BJ (cell line): ENCODE measurements around the gene ZNF718. TPM values are rescaled to one million over a fixed set of nuclear protein-coding genes. Genes with fewer than 3 reads are reported as not detected.
"Not testable (repeated sequence)": the region's sequence is repeated elsewhere in the genome, so short reads cannot be mapped to it uniquely, and the experiment has no call there.

Experiments
- CTCF ChIA-PET: fragments of 350-600 bp; formaldehyde crosslinking; extraction: SDS; loops from one replicate; lab custom pipeline; 2021; ENCODE audit warnings: antibody characterized with exemption, inconsistent platforms; lab: Yijun Ruan, JAX
- POLR2A ChIA-PET: fragments of 300-600 bp; sonication (Branson Sonifier 250); formaldehyde crosslinking; extraction: SDS; loops from one replicate; lab custom pipeline; 2021; ENCODE audit warnings: antibody characterized with exemption; lab: Charles Lee
- DNase-seq: peaks from one replicate; pipeline ENCODE4 v3.0.0-alpha.2; 2011; ENCODE audit warnings: low read depth
- H3K27me3 ChIP-seq: 2 replicates; pipeline ENCODE4 v1.6.0; 2011; ENCODE audit warnings: low read length; ENCODE audit not compliant: control insufficient read depth, insufficient read depth
- H3K36me3 ChIP-seq: 2 replicates; pipeline ENCODE4 v1.5.1; 2011; ENCODE audit warnings: low read length; ENCODE audit not compliant: control insufficient read depth, insufficient read depth
- H3K4me3 ChIP-seq: 2 replicates; pipeline ENCODE4 v1.5.1; 2011; ENCODE audit warnings: low read depth, mild to moderate bottlenecking, control low read depth, low read length
- polyA plus RNA-seq: library from polyadenylated mRNA; depleted of rRNA; stranded (reverse); fragments of >200 nt; gene quantifications from 2 replicates; pipeline ENCODE4 v1.2.3, GENCODE V29; 2011
- TF ChIP-seq, protein P1 (sequence below): IDR thresholded peaks from 2 replicates; pipeline ENCODE4 v1.5.1; 2011; ENCODE audit warnings: low read depth, mild to moderate bottlenecking, control low read depth, inconsistent platforms, low read length, moderate library complexity; ENCODE audit not compliant: insufficient read depth

Gene ZNF718
- polyA plus RNA-seq, 1 experiment: 1.6 TPM

DNA sequence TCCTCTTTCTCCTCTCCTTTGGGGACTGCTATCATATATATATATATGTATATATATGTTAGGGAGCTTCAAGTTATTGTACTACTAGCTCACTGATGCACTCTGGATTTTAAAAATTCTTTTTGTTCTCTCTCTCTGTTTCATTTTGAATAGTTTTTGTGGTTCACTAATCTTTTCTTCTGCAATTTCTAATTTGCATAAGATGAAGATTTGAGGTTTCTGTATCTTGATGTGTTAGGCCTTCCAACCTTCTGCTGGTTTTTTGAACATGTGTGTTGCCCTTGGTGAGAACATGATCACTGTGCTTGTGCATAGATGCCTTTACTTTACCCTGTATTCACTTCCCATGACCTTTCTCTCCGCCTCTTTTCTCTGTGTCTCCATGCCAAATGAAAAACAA, 7.8 kb upstream of the ZNF718 start:
- DNase-seq: no peak
- ChIA-PET CTCF (no interaction called here), POLR2A (interaction anchor here (0.6 kb wide), 1 partner anchor 8 kb away, joined by 4 read pairs; the partner anchor contains the start of gene ZNF718)

DNA sequence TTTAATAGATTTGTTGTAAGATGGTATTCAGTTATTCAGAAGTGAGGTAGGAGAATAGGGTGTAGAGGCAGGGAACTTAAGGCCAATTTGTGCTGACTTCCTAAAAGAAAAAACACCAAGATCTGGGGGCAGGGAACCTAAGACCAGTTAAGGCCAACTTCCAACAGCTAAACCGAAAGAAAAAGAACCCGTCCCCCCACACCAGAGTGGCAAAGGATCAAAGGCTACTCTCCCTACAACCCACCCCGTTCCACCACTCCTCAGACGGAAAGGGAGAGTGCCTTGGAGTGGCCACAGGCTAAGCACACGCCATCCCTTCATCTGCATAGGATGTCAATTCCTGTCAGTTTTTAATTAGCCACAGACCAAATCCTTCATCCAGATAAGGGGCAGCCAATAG, 3.7 kb upstream of the ZNF718 start:
- ChIA-PET CTCF (no interaction called here), POLR2A (no interaction called here)
- DNase-seq: no peak
- Histone ChIP-seq H3K4me3 (no peak overlapping the region), H3K36me3 (no peaks in the 10 kb centered on the region), H3K27me3 (no peaks in the 10 kb centered on the region)
- TF ChIP-seq, protein P1, sequence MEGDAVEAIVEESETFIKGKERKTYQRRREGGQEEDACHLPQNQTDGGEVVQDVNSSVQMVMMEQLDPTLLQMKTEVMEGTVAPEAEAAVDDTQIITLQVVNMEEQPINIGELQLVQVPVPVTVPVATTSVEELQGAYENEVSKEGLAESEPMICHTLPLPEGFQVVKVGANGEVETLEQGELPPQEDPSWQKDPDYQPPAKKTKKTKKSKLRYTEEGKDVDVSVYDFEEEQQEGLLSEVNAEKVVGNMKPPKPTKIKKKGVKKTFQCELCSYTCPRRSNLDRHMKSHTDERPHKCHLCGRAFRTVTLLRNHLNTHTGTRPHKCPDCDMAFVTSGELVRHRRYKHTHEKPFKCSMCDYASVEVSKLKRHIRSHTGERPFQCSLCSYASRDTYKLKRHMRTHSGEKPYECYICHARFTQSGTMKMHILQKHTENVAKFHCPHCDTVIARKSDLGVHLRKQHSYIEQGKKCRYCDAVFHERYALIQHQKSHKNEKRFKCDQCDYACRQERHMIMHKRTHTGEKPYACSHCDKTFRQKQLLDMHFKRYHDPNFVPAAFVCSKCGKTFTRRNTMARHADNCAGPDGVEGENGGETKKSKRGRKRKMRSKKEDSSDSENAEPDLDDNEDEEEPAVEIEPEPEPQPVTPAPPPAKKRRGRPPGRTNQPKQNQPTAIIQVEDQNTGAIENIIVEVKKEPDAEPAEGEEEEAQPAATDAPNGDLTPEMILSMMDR: no peak

More for the DNA sequence above, 7.8 kb upstream of the ZNF718 start:
- Histone ChIP-seq H3K27me3 (no peaks in the 10 kb centered on the region), H3K4me3 (no peak overlapping the region), H3K36me3 (no peaks in the 10 kb centered on the region)
- TF ChIP-seq, protein P1: no peak

DNA sequence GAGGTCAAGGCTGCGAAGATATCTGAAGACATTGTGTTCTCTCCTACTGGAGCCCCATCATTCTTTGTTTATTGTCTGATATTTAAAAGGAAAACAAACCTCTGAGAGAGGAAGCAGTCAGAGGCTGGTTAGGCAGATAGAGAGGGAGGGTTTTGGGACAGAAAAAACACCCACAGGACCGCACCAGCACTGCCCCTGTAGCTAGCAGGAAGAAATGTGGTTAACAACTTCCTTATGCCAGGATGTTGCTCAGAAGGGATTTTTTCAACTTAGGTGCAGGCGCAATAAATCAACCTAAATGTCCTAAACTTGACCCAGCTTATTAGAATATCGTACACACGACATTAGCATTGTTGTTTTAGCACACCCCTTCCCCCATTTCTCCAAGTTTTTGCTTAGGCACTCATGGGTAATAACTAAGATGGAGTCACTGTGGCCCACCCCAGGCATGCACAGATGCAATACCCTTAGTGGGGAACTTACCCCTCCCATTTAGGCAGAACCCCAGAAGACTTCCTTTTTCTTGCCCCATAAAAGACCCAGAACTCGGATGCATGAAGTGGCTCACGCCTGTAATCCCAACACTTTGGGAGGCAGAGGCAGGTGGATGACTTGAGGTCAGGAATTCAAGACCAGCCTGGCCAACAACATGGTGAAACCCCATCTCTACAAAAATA, 2.8 kb upstream of the ZNF718 start:
- ChIA-PET CTCF (no interaction called here), POLR2A (no interaction called here)
- H3K36me3 ChIP-seq: no peaks in the 10 kb centered on the region
- H3K27me3 ChIP-seq: no peaks in the 10 kb centered on the region
- no peak overlapping the region for H3K4me3 ChIP-seq
- DNase-seq: no peak
- TF ChIP-seq, protein P1: no peak

DNA sequence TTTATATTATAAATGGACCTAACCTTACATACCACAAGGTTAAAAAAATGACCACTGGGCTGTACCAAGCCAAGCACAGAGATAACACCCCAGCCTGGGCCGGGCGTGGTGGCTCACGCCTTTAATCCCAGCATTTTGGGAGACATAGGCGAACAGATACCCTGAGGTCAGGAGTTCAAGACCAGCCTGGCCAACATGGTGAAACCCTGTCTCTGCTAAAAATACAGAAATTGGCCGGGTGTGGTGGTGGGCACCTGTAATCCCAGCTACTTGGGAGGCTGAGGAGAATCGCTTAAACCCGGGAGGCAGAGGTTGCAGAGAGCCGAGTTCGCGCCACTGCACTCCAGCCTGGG, 403 bp upstream of the ZNF718 start:
- CTCF ChIA-PET: interaction anchor here (0.7 to 1.0 kb wide), 2 partner anchors 9 to 11 kb away, joined by 3 to 4 read pairs; no protein-coding TSS in a partner anchor
- peak overlapping the region; percentile 15; the same call in 1 of the 2 replicates for H3K4me3 ChIP-seq
- POLR2A ChIA-PET: interaction anchor here (0.7 kb wide), 1 partner anchor 8 kb away, joined by 4 read pairs; no protein-coding TSS in a partner anchor
- H3K36me3 ChIP-seq, DNase-seq, H3K27me3 ChIP-seq: not testable (repeated sequence)

DNA sequence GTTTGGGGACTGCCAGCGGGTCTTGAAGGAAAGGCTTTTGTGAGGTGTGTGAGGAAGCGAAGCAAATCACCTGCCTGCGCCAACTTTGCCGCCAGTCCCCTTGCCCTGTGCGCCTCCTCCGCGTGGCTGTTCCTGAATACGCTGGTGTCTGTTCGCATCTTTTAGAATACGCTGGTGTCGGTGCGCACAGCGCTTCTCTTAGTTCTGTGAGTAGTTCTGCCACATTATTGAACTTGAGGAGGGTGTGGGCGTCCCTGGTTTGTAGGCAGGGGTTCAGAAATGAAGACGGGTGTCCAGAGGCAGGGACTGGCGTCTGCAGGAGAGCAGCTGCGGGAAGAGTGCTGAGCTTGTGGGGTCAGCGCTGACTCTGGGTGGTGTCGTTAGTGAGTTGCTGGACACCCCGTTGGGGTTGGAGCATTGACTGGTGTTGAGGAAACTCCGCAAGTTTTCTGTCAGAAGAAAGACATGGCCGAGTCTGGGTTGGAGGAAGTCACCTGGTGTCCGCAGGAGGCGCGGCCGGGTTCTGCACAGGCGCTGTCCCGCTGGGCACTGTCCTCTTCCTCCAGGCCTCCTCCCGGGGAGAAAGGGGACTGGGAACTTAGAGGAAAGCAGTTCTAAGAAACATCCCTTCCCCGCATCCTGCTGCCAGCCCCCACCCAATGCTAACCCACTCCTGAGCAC, 930 bp downstream of the ZNF718 start:
- POLR2A ChIA-PET: no interaction called here
- TF ChIP-seq, protein P1: no peak
- H3K36me3 ChIP-seq: no peaks in the 10 kb centered on the region; the same call in 1 of the 2 replicates
- CTCF ChIA-PET: interaction anchor here (1.1 kb wide), 1 partner anchor 42 kb away, joined by 3 read pairs; no protein-coding TSS in a partner anchor
- no peaks in the 10 kb centered on the region for H3K27me3 ChIP-seq
- DNase-seq: no peak
- H3K4me3 ChIP-seq: peak overlapping the region; percentile 71
